KMS-11 (cell line): ENCODE results near the gene BOD1.

ENCODE experiments used
- H2AFZ ChIP-seq: fragments of 200-600 bp; sonication (generic); 2 replicates; pipeline ENCODE4 v1.6.1; 2016; ENCODE audit warnings: antibody characterized with exemption, mixed run types, low read depth
- H3K27ac ChIP-seq: fragments of 200-600 bp; sonication (generic); 2 replicates; pipeline ENCODE4 v1.6.1; 2016; ENCODE audit warnings: mild to moderate bottlenecking, mixed run types
- H3K27me3 ChIP-seq: fragments of 200-600 bp; sonication (generic); 2 replicates; pipeline ENCODE4 v1.6.1; 2017; ENCODE audit warnings: mild to moderate bottlenecking, low read depth, mixed run types, moderate library complexity; ENCODE audit not compliant: insufficient read depth
- H3K36me3 ChIP-seq: fragments of 200-600 bp; sonication (generic); 2 replicates; pipeline ENCODE4 v1.6.1; 2017; ENCODE audit warnings: mild to moderate bottlenecking, mixed run types; ENCODE audit not compliant: insufficient read depth
- H3K4me1 ChIP-seq: fragments of 200-600 bp; sonication (generic); 2 replicates; pipeline ENCODE4 v1.6.1; 2016; ENCODE audit warnings: mild to moderate bottlenecking, low read depth, mixed run types; ENCODE audit not compliant: poor library complexity, severe bottlenecking
- H3K4me2 ChIP-seq: fragments of 200-600 bp; sonication (generic); 2 replicates; pipeline ENCODE4 v1.7.0; 2016; ENCODE audit warnings: mild to moderate bottlenecking, mixed run types
- H3K4me3 ChIP-seq: fragments of 200-600 bp; sonication (generic); IDR thresholded peaks from 2 replicates; pipeline ENCODE4 v1.6.1; 2017; ENCODE audit warnings: low read depth, low read length, mixed read lengths; ENCODE audit not compliant: insufficient read depth
- H3K79me2 ChIP-seq: fragments of 200-600 bp; sonication (generic); 2 replicates; pipeline ENCODE4 v1.6.1; 2016; ENCODE audit warnings: low read depth, mixed run types; ENCODE audit not compliant: insufficient read depth
- H3K9ac ChIP-seq: fragments of 200-600 bp; sonication (generic); 2 replicates; pipeline ENCODE4 v1.6.1; 2016; ENCODE audit warnings: mild to moderate bottlenecking, mixed run types
- H4K20me1 ChIP-seq: fragments of 200-600 bp; sonication (generic); 2 replicates; pipeline ENCODE4 v1.6.1; 2016; ENCODE audit warnings: mild to moderate bottlenecking, mixed run types; ENCODE audit not compliant: insufficient read depth
- TF ChIP-seq, protein P1 (sequence below): fragments of 200-600 bp; sonication (generic); conservative IDR thresholded peaks from 2 replicates; pipeline ENCODE4 v1.6.1; 2017; ENCODE audit warnings: low read depth, mild to moderate bottlenecking, antibody characterized with exemption, low read length, moderate library complexity, mixed read lengths

BOD1 gene

DNA sequence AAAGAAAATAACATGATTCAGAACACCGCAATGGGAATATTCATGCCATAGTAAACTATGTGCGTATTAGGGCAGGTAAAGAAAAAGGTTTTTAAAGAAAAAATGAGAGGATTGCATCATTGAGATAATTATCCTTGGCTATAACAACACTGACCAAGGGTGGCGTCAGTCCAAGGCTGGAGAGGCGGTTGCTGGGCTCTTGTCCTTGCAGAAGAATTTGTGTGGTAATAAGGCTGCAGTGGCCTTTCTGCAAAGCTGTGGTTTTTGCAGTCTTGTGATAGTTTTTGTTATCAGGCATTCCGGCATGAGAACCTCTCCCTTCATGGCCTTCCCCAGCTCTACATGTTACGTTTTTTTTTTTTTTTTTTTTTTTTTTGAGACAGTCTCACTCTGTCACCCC is 14.0 kb downstream of the BOD1 start:
- no peak overlapping the region for H3K27ac ChIP-seq
- H3K4me3 ChIP-seq, result no peak overlapping the region
- no peak overlapping the region for H3K9ac ChIP-seq
- H3K4me1 ChIP-seq, result no peaks in the 10 kb centered on the region
- H3K4me2 ChIP-seq, result no peak overlapping the region
- no peaks in the 10 kb centered on the region for H3K27me3 ChIP-seq
- no peaks in the 10 kb centered on the region for H3K79me2 ChIP-seq
- TF ChIP-seq, protein P1, sequence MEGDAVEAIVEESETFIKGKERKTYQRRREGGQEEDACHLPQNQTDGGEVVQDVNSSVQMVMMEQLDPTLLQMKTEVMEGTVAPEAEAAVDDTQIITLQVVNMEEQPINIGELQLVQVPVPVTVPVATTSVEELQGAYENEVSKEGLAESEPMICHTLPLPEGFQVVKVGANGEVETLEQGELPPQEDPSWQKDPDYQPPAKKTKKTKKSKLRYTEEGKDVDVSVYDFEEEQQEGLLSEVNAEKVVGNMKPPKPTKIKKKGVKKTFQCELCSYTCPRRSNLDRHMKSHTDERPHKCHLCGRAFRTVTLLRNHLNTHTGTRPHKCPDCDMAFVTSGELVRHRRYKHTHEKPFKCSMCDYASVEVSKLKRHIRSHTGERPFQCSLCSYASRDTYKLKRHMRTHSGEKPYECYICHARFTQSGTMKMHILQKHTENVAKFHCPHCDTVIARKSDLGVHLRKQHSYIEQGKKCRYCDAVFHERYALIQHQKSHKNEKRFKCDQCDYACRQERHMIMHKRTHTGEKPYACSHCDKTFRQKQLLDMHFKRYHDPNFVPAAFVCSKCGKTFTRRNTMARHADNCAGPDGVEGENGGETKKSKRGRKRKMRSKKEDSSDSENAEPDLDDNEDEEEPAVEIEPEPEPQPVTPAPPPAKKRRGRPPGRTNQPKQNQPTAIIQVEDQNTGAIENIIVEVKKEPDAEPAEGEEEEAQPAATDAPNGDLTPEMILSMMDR, result no peak
- peaks cover 3% of the 10 kb centered on the region; the same call in 1 of the 2 replicates for H3K36me3 ChIP-seq
- H2AFZ ChIP-seq, result no peak overlapping the region
- no peaks in the 10 kb centered on the region for H4K20me1 ChIP-seq

DNA sequence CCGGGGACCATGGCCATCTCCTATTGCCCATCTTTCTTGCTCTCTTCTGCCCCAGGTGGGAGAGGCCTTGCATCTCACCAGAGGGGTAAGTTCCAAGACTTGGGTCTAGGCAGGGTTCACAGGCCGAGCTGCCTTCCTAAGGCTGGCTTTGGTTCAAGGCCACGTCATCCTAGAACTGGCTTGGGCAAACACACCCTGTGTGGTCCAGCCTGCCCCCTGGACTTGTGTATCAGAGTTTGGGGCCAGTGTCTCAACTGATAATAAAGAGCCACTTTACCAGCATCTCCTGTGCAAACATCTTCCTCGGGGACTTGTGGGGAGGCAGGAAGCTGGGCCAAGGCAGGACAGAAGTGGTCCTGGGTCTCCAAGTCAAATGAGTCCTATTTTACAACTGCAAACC is 17.8 kb downstream of the BOD1 start:
- no peak overlapping the region for H2AFZ ChIP-seq
- TF ChIP-seq, protein P1, result no peak
- H3K4me3 ChIP-seq, result no peak overlapping the region
- no peaks in the 10 kb centered on the region for H3K79me2 ChIP-seq
- no peak overlapping the region for H3K4me2 ChIP-seq
- no peaks in the 10 kb centered on the region for H3K4me1 ChIP-seq
- H3K9ac ChIP-seq, result no peak overlapping the region
- H3K27ac ChIP-seq, result no peak overlapping the region
- no peaks in the 10 kb centered on the region for H4K20me1 ChIP-seq
- H3K36me3 ChIP-seq, result no peaks in the 10 kb centered on the region
- H3K27me3 ChIP-seq, result no peaks in the 10 kb centered on the region

DNA sequence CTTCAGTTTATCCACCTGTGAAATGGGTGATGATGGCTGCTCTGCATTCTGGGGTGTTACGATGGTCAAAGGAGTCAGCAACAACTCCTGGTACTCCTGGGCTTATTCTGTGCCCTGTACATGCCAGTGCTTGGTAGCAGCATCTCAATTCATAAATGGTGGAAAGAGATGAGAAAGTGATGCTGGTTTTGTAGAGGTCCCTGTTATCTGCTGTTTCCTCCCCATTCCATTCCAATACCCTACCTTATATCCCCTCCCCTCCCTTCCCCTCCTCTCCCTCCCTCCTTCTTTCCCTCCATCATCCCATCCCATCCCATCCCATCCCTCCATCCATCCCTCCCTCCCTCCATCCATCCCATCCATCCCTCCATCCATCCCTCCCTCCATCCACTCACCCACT is 19.1 kb downstream of the BOD1 start:
- H3K4me3 ChIP-seq, result no peak overlapping the region
- H3K27ac ChIP-seq, result no peak overlapping the region
- no peak overlapping the region for H3K4me2 ChIP-seq
- no peaks in the 10 kb centered on the region for H3K79me2 ChIP-seq
- H3K27me3 ChIP-seq, result no peaks in the 10 kb centered on the region
- no peak overlapping the region for H2AFZ ChIP-seq
- no peaks in the 10 kb centered on the region for H3K36me3 ChIP-seq
- TF ChIP-seq, protein P1, result no peak
- H3K4me1 ChIP-seq, result no peaks in the 10 kb centered on the region
- no peak overlapping the region for H3K9ac ChIP-seq
- H4K20me1 ChIP-seq, result no peaks in the 10 kb centered on the region

DNA sequence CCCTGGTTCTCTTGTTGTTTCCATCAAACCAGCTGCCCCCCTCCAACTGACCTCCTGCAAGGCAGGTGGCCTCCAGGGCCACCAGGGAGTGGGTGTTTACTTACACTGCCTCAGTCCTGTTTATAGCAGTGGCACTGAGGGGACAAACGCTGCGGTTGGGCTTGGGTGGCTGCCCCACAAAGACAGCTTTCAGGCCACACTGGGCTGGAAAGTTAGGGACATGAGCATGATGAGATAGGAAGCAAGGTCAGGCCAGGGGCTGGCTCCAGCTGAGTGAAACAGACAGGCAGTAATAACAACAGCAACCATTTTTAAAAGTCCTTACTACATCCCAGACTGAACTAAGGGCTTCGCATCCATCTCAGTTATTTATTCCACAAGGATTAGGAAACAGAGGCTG is 20.6 kb downstream of the BOD1 start:
- Histone ChIP-seq H3K9ac (no peak overlapping the region), H3K36me3 (no peaks in the 10 kb centered on the region), H3K27ac (no peak overlapping the region), H4K20me1 (no peaks in the 10 kb centered on the region), H3K4me2 (no peak overlapping the region), H3K4me1 (no peaks in the 10 kb centered on the region), H3K4me3 (no peak overlapping the region), H3K79me2 (no peaks in the 10 kb centered on the region), H3K27me3 (no peaks in the 10 kb centered on the region), H2AFZ (no peak overlapping the region)
- TF ChIP-seq, protein P1, result no peak
